IMR-90 (cell line): ENCODE results near the gene SLC4A8. TPM values are rescaled to one million over a fixed set of nuclear protein-coding genes. Genes with fewer than 3 reads are reported as not detected.

Experiments used
- ATAC-seq: fragments of 200-7000 bp; cut with Tn5 transposase; 2 replicates; pipeline ENCODE4 v1.9.1; 2020; ENCODE audit warnings: low read depth, mild to moderate bottlenecking, moderate library complexity
- BruUV-seq: library from RNA; stranded (reverse); fragments of 400-500 nt; replicated peaks from 2 replicates; lab custom pipeline; 2021; lab: Mats Ljungman, UMichigan
- CTCF ChIA-PET: fragments of 300-600 bp; formaldehyde crosslinking; extraction: SDS; loops from one replicate; lab custom pipeline; 2021; ENCODE audit warnings: antibody characterized with exemption; lab: Yijun Ruan, JAX
- POLR2A ChIA-PET: fragments of 300-600 bp; sonication (Branson Sonifier 250); formaldehyde crosslinking; loops from one replicate; lab custom pipeline; 2022; ENCODE audit warnings: antibody characterized with exemption; ENCODE audit not compliant: unreplicated experiment; lab: Charles Lee
- DNase-seq: peaks from one replicate; pipeline ENCODE4 v3.0.0; 2013
- H2AFZ ChIP-seq: replicated peaks from 2 replicates; pipeline ENCODE3; 2013; ENCODE audit warnings: low read length, mild to moderate bottlenecking; ENCODE audit not compliant: poor library complexity
- H2AK5ac ChIP-seq: 2 replicates; pipeline ENCODE4 v1.6.1; 2013; ENCODE audit warnings: low read depth, low read length, inconsistent platforms
- H2AK9ac ChIP-seq: replicated peaks from 2 replicates; pipeline ENCODE3; 2013; ENCODE audit warnings: mild to moderate bottlenecking, low read depth, low read length, moderate library complexity; ENCODE audit not compliant: poor library complexity
- H2BK120ac ChIP-seq: 2 replicates; pipeline ENCODE4 v1.6.1; 2013; ENCODE audit warnings: low read depth, low read length, inconsistent platforms
- H2BK15ac ChIP-seq: 3 replicates; pipeline ENCODE4 v1.6.1; 2013; ENCODE audit warnings: low read depth, low read length, inconsistent platforms
- H2BK20ac ChIP-seq: 2 replicates; pipeline ENCODE4 v1.6.1; 2013; ENCODE audit warnings: low read depth, mild to moderate bottlenecking, inconsistent platforms, low read length, moderate library complexity
- H2BK5ac ChIP-seq: 2 replicates; pipeline ENCODE4 v1.6.1; 2013; ENCODE audit warnings: mild to moderate bottlenecking, low read depth, low read length, inconsistent platforms; ENCODE audit not compliant: poor library complexity, severe bottlenecking
- H3K14ac ChIP-seq: replicated peaks from 2 replicates; pipeline ENCODE4 v1.6.1; 2013; ENCODE audit warnings: low read depth, low read length, inconsistent platforms
- H3K18ac ChIP-seq: 2 replicates; pipeline ENCODE4 v1.6.1; 2013; ENCODE audit warnings: low read depth, low read length, control low read depth
- H3K23ac ChIP-seq: 2 replicates; pipeline ENCODE4 v1.6.1; 2013; ENCODE audit warnings: low read depth, low read length, inconsistent platforms
- H3K27ac ChIP-seq: 2 replicates; pipeline ENCODE4 v1.5.1; 2013; ENCODE audit warnings: mild to moderate bottlenecking, control low read depth, low read length; ENCODE audit not compliant: insufficient read depth
- H3K27me3 ChIP-seq: 2 replicates; pipeline ENCODE4 v1.6.1; 2013; ENCODE audit warnings: low read length; ENCODE audit not compliant: control insufficient read depth, insufficient read depth
- H3K36me3 ChIP-seq: 2 replicates; pipeline ENCODE4 v1.6.1; 2013; ENCODE audit warnings: low read length, mixed read lengths; ENCODE audit not compliant: control insufficient read depth, insufficient read depth
- H3K4ac ChIP-seq: 2 replicates; pipeline ENCODE4 v1.6.1; 2013; ENCODE audit warnings: low read depth, low read length, inconsistent platforms
- H3K4me1 ChIP-seq: 2 replicates; pipeline ENCODE4 v1.6.1; 2013; ENCODE audit warnings: low read length, mixed read lengths; ENCODE audit not compliant: control insufficient read depth, insufficient read depth
- H3K4me2 ChIP-seq: 2 replicates; pipeline ENCODE4 v1.6.1; 2013; ENCODE audit warnings: low read depth, mild to moderate bottlenecking, control low read depth, low read length, moderate library complexity
- H3K4me3 ChIP-seq: 2 replicates; pipeline ENCODE4 v1.5.1; 2013; ENCODE audit warnings: low read depth, mild to moderate bottlenecking, control low read depth, low read length, moderate library complexity; ENCODE audit not compliant: insufficient read depth
- H3K56ac ChIP-seq: 2 replicates; pipeline ENCODE4 v1.6.1; 2013; ENCODE audit warnings: low read length, inconsistent platforms; ENCODE audit not compliant: insufficient read depth; ENCODE audit errors: extremely low read depth
- H3K79me1 ChIP-seq, 2 experiments: 2 replicates each; pipeline ENCODE4 v1.6.1; 2013; ENCODE audit warnings: low read length in 2 of 2, inconsistent platforms in 1 of 2, low read depth in 1 of 2
- H3K9ac ChIP-seq: 2 replicates; pipeline ENCODE4 v1.6.1; 2013; ENCODE audit warnings: low read depth, low read length, control low read depth
- H3K9me1 ChIP-seq: 2 replicates; pipeline ENCODE4 v1.6.1; 2013; ENCODE audit warnings: low read length, inconsistent platforms; ENCODE audit not compliant: insufficient read depth
- H3K9me3 ChIP-seq: 2 replicates; pipeline ENCODE4 v1.6.1; 2013; ENCODE audit warnings: low read length; ENCODE audit not compliant: control insufficient read depth, insufficient read depth
- H4K20me1 ChIP-seq: 2 replicates; pipeline ENCODE4 v1.6.1; 2013; ENCODE audit warnings: low read length, inconsistent platforms; ENCODE audit not compliant: insufficient read depth
- H4K5ac ChIP-seq: 2 replicates; pipeline ENCODE4 v1.6.1; 2013; ENCODE audit warnings: mild to moderate bottlenecking, low read depth, low read length, control low read depth
- H4K8ac ChIP-seq, 2 experiments: 2 replicates each; pipeline ENCODE4 v1.6.1; 2013; ENCODE audit warnings: low read depth in 2 of 2, low read length in 2 of 2, control low read depth in 1 of 2, inconsistent platforms in 1 of 2
- H4K91ac ChIP-seq: 2 replicates; pipeline ENCODE4 v1.6.1; 2013; ENCODE audit warnings: low read depth, low read length, inconsistent platforms; ENCODE audit not compliant: insufficient read depth
- BHLHE40 ChIP-seq: fragments of 150-350 bp; IDR thresholded peaks from 2 replicates; pipeline ENCODE4 v1.6.1; 2016; ENCODE audit warnings: mild to moderate bottlenecking, low read depth, low read length
- CHD1 ChIP-seq: IDR thresholded peaks from 2 replicates; pipeline ENCODE4 v1.6.1; 2012; ENCODE audit warnings: low read depth, low read length, improper control_type of control experiment
- CTCF ChIP-seq: conservative IDR thresholded peaks from 2 replicates; pipeline ENCODE4 v1.5.1; 2012; ENCODE audit warnings: mild to moderate bottlenecking, low read depth, low read length, improper control_type of control experiment
- ELK1 ChIP-seq: fragments of 150-350 bp; IDR thresholded peaks from 2 replicates; pipeline ENCODE4 v1.6.1; 2016; ENCODE audit warnings: low read depth, mild to moderate bottlenecking, low read length, moderate library complexity, borderline replicate concordance
- FOS ChIP-seq: fragments of 150-350 bp; IDR thresholded peaks from 2 replicates; pipeline ENCODE4 v1.6.1; 2016; ENCODE audit warnings: low read depth, low read length
- MAFK ChIP-seq: IDR thresholded peaks from 2 replicates; pipeline ENCODE4 v1.6.1; 2012; ENCODE audit warnings: low read depth, low read length, improper control_type of control experiment
- MAZ ChIP-seq: IDR thresholded peaks from 2 replicates; pipeline ENCODE4 v1.6.1; 2012; ENCODE audit warnings: low read depth, mild to moderate bottlenecking, low read length, improper control_type of control experiment, moderate library complexity, borderline replicate concordance
- MXI1 ChIP-seq: IDR thresholded peaks from 2 replicates; pipeline ENCODE4 v1.6.1; 2012; ENCODE audit warnings: low read depth, mild to moderate bottlenecking, low read length, moderate library complexity, borderline replicate concordance
- NFE2L2 ChIP-seq: fragments of 150-350 bp; IDR thresholded peaks from 2 replicates; pipeline ENCODE4 v1.6.1; 2016; ENCODE audit warnings: low read depth, mild to moderate bottlenecking, low read length
- POLR2A ChIP-seq: IDR thresholded peaks from 2 replicates; pipeline ENCODE4 v1.6.1; 2012; ENCODE audit warnings: mild to moderate bottlenecking, low read depth, low read length
- RAD21 ChIP-seq: IDR thresholded peaks from 2 replicates; pipeline ENCODE4 v1.6.1; 2012; ENCODE audit warnings: low read length, improper control_type of control experiment
- RCOR1 ChIP-seq: IDR thresholded peaks from 2 replicates; pipeline ENCODE4 v1.6.1; 2012; ENCODE audit warnings: mild to moderate bottlenecking, low read length, improper control_type of control experiment; ENCODE audit not compliant: insufficient replicate concordance
- RFX5 ChIP-seq: IDR thresholded peaks from 2 replicates; pipeline ENCODE4 v1.8.0; 2012; ENCODE audit warnings: low read depth, mild to moderate bottlenecking, low read length, moderate library complexity
- SMC3 ChIP-seq: fragments of 150-350 bp; IDR thresholded peaks from 2 replicates; pipeline ENCODE4 v1.6.1; 2016; ENCODE audit warnings: low read depth, mild to moderate bottlenecking, antibody characterized with exemption, low read length, moderate library complexity
- USF2 ChIP-seq: fragments of 150-350 bp; IDR thresholded peaks from 2 replicates; pipeline ENCODE4 v1.6.1; 2017; ENCODE audit warnings: mild to moderate bottlenecking, antibody characterized with exemption, low read length, low read depth
- WGBS, 2 experiments: methylation state at CpG; one replicate each; pipeline versions ENCODE4 v1.1.5 to v1.1.7; 2013; ENCODE audit warnings: missing lambda C conversion rate in 2 of 2; ENCODE audit not compliant: insufficient read length in 1 of 2; ENCODE audit errors: extremely low coverage in 2 of 2; 5-methylcytosine and 5-hydroxymethylcytosine counted together
- dilution Hi-C: fragments of 300-500 bp; cut with HindIII; formaldehyde crosslinking; loops from one replicate; pipeline ENCODE4 v1.14.3; 2018; ENCODE audit warnings: low sequenced_read_pairs; ENCODE audit not compliant: unreplicated experiment
- in situ Hi-C: fragments of 300-500 bp; cut with MboI; formaldehyde crosslinking; loops from 3 replicates; pipeline ENCODE4 v1.14.3; 2019; ENCODE audit warnings: low sequenced_read_pairs, inconsistent platforms, mixed read lengths
- intact Hi-C: fragments of 100-400 bp; cut with micrococcal nuclease; formaldehyde crosslinking; loops from 2 replicates; pipeline ENCODE4 v1.10.0; 2022
- polyA plus RNA-seq, 3 experiments: library from polyadenylated mRNA; depleted of rRNA; stranded (reverse); fragments of >200 nt; gene quantifications; 2 replicates each; pipeline ENCODE4 v1.2.3, GENCODE V29; 2012; ENCODE audit warnings: low replicate concordance in 1 of 3
- total RNA-seq: library from RNA; depleted of rRNA; stranded (reverse); fragments of >200 nt; gene quantifications from 2 replicates; pipeline ENCODE4 v1.2.3, GENCODE V29; 2012

SLC4A8 gene
- total and polyA plus RNA-seq, 2 of the 4 experiments (the other 2 are of a cell fraction): 3.1 to 5.2 TPM

- no peaks in the 10 kb centered on the region for H3K27me3 ChIP-seq
- no peak overlapping the region for H3K4me2 ChIP-seq
- no peak overlapping the region for H3K56ac ChIP-seq
- WGBS, 2 experiments: 60% methylated on average over 1 of the region's 6 CpGs; no CpG with 5 or more reads in 1 of the 2 experiments
- no peaks in the 10 kb centered on the region for H3K36me3 ChIP-seq
- dilution Hi-C loops: no loop called here
- no peak overlapping the region for H2AK5ac ChIP-seq
- no peak overlapping the region for H3K4me3 ChIP-seq
- no peak overlapping the region for H2BK5ac ChIP-seq
- H2BK20ac ChIP-seq: no peak overlapping the region
- no peak overlapping the region for H4K5ac ChIP-seq
- ChIA-PET POLR2A (no interaction called here), CTCF (interaction anchor here (0.9 kb wide), 1 partner anchor 11 kb away, joined by 3 read pairs; no protein-coding TSS in a partner anchor)
- in situ Hi-C loops: no loop called here
- ATAC-seq (peak; percentile 81), DNase-seq (peak; percentile 10)
- no peak overlapping the region for H2AK9ac ChIP-seq
- no peaks in the 10 kb centered on the region for H3K9me3 ChIP-seq
- no peak overlapping the region for H3K23ac ChIP-seq
- intact Hi-C loops: no loop called here
- BruUV-seq: no TSS peak
- H4K20me1 ChIP-seq: no peaks in the 10 kb centered on the region
- H3K79me1 ChIP-seq: no peaks in the 10 kb centered on the region
- H2BK120ac ChIP-seq: no peak overlapping the region
- peaks cover 3% of the 10 kb centered on the region; the same call in 1 of the 2 replicates for H3K9me1 ChIP-seq
- peaks cover 2% of the 10 kb centered on the region; the same call in 1 of the 2 replicates for H3K4me1 ChIP-seq
- no peak overlapping the region for H4K91ac ChIP-seq
- no peak overlapping the region for H3K27ac ChIP-seq
- H2AFZ ChIP-seq: peak overlapping the region; percentile 68
- no peak overlapping the region for H3K18ac ChIP-seq
- H3K14ac ChIP-seq: no peak overlapping the region
- H2BK15ac ChIP-seq: no peak overlapping the region
- no peak overlapping the region for H3K4ac ChIP-seq
- no peak overlapping the region for H4K8ac ChIP-seq
- no peak overlapping the region for H3K9ac ChIP-seq
- no peak for TF ChIP-seq POLR2A
- no peak for TF ChIP-seq CHD1
- TF ChIP-seq RFX5: no peak
- TF ChIP-seq CTCF: no peak
- no peak for TF ChIP-seq USF2
- TF ChIP-seq MAFK: no peak
- no peak for TF ChIP-seq BHLHE40
- no peak for TF ChIP-seq FOS
- no peak for TF ChIP-seq SMC3
- TF ChIP-seq RCOR1: no peak
- TF ChIP-seq MXI1: no peak
- no peak for TF ChIP-seq RAD21
- TF ChIP-seq ELK1: no peak
- TF ChIP-seq NFE2L2: no peak
- TF ChIP-seq MAZ: no peak
Observed at GRCh38 chr12:51505360-51506105, 80.9 kb downstream of the SLC4A8 start.
